NCI-H2107 (cell line): ENCODE data around the gene BCL10.

Experiments used
- DNase-seq: peaks from one replicate; lab custom pipeline; 2025; lab: John Stamatoyannopoulos, UW

BCL10 gene

GRCh38 chr1:85276215-85276977 is at the start of gene BCL10:
BCL10 (minus strand) TSS chr1:85276632; CDS start chr1:85276352, 280 bp downstream.
- peak; percentile 99 for DNase-seq

- DNase-seq = no peak
Observed at GRCh38 chr1:85325920-85326319, 49.5 kb upstream of the BCL10 start.

GRCh38 chr1:85323770-85324169 is 47.3 kb upstream of the BCL10 start:
- no peak for DNase-seq

- DNase-seq = no peak
Observed at GRCh38 chr1:85322655-85323054, 46.2 kb upstream of the BCL10 start.

GRCh38 chr1:85321237-85321964 is 45.0 kb upstream of the BCL10 start:
- DNase-seq = no peak

- DNase-seq = no peak
Observed at GRCh38 chr1:85320371-85321131, 44.1 kb upstream of the BCL10 start.

GRCh38 chr1:85319931-85320330 is 43.5 kb upstream of the BCL10 start:
- no peak for DNase-seq

- no peak for DNase-seq
Observed at GRCh38 chr1:85319491-85319890, 43.1 kb upstream of the BCL10 start.

- no peak for DNase-seq
Observed at GRCh38 chr1:85318217-85318616, 41.8 kb upstream of the BCL10 start.

- no peak for DNase-seq
Observed at GRCh38 chr1:85317560-85317959, 41.1 kb upstream of the BCL10 start.

GRCh38 chr1:85316321-85316720 is 39.9 kb upstream of the BCL10 start:
- DNase-seq = no peak

- DNase-seq = no peak
Observed at GRCh38 chr1:85315789-85316188, 39.4 kb upstream of the BCL10 start.

- no peak for DNase-seq
Observed at GRCh38 chr1:85314726-85315125, 38.3 kb upstream of the BCL10 start.

- DNase-seq = no peak
Observed at GRCh38 chr1:85313888-85314696, 37.7 kb upstream of the BCL10 start.

GRCh38 chr1:85311818-85312217 is 35.4 kb upstream of the BCL10 start:
- DNase-seq = no peak

- no peak for DNase-seq
Observed at GRCh38 chr1:85308833-85309350, 32.5 kb upstream of the BCL10 start.

GRCh38 chr1:85307987-85308832 is 31.8 kb upstream of the BCL10 start:
- DNase-seq = peak; percentile 79

- no peak for DNase-seq
Observed at GRCh38 chr1:85306236-85306635, 29.8 kb upstream of the BCL10 start.

GRCh38 chr1:85303440-85304162 is 27.2 kb upstream of the BCL10 start:
- DNase-seq = no peak

GRCh38 chr1:85300140-85300539 is 23.7 kb upstream of the BCL10 start:
- DNase-seq = no peak
